ENCODE data around the gene FAM50B. TPM values are rescaled to one million over a fixed set of nuclear protein-coding genes. Genes with fewer than 3 reads are reported as not detected.

FAM50B gene
- total and polyA plus RNA-seq, 10 of the 15 experiments (the other 5 are each of a cell fraction or from before 2014, with no cell fraction given) = 0.58 to 10.2 (median 5.9) TPM

DNA sequence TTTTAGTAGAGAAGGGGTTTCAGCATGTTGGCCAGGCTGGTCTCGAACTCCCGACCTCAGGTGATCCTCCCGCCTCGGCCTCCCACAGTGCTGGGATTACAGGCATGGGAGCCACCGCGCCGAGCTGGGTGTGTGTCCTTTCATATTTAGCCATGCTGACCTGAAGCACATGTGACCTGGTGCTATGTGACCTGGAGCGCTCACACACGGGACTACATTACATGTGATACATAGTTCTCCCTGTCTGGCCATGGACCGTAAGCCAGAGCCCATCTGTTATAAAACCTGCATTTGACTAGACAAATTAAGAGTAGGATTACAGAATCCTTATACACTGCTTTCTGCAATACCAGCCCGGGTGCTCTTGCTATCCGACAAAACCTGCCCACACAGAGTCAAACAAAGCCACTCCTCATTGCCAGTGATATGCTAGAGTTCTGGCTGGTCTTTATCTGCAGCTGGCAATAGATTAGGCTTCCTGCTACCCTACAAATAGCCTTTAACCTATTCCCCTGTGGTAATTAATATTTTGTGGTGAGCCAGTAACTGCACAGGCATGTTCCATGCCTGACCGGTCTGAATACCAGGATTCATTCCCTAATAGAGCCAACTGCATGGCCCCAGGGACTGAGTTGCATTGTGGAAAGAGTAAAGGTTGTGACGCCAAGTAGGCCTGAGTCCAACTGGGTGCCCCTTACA lies 26.3 kb upstream of the FAM50B start:
- 70% methylated on average over 14 of the region's 14 CpGs for WGBS (ENCODE audit: insufficient coverage, insufficient replicate concordance, low lambda C conversion rate, missing lambda C conversion rate)
- Histone ChIP-seq H3K79me2 (ENCODE audit: control insufficient read depth, insufficient read depth, low read length) (no peaks in the 10 kb centered on the region), H3K36me3 (ENCODE audit: control insufficient read depth in 2 of 2, insufficient read depth in 2 of 2, low read length in 1 of 2) (no peaks in the 10 kb centered on the region), H3K9me3 (replicated peaks; ENCODE audit: control insufficient read depth, insufficient read depth, low read length) (no peaks in the 10 kb centered on the region), H2AFZ (ENCODE audit: control insufficient read depth, low read depth, low read length) (no peak overlapping the region), H3K9ac (ENCODE audit: control insufficient read depth, insufficient read depth, low read length) (no peak overlapping the region), H3K4me2 (ENCODE audit: control insufficient read depth, insufficient read depth) (no peak overlapping the region), H3K27me3 (replicated peaks in 1 of 2; ENCODE audit: control insufficient read depth in 2 of 2, insufficient read depth in 2 of 2, low read length in 1 of 2) (no peaks in the 10 kb centered on the region), H4K20me1 (ENCODE audit: control insufficient read depth, insufficient read depth) (no peaks in the 10 kb centered on the region), H3K27ac (ENCODE audit: control insufficient read depth, insufficient read depth) (no peak overlapping the region), H3K4me1 (ENCODE audit: control insufficient read depth, insufficient read depth, low read length) (no peaks in the 10 kb centered on the region), H3K4me3 (no peak overlapping the region)
- BruUV-seq (replicated peaks) = no TSS peak
- ChIA-PET SMC1A (ENCODE audit: uncharacterized antibody, unreplicated experiment) (no interaction called here), RAD21 (ENCODE audit: unreplicated experiment) (no interaction called here), POLR2A (interaction anchor here (0.6 kb wide), 1 partner anchor 10 kb away, joined by 3 read pairs; no protein-coding TSS in a partner anchor), CTCF (no interaction called here)
- ATAC-seq (no peak), DNase-seq (ENCODE audit: low read depth, low spot score) (no peak), FAIRE-seq (no peak)
- in situ Hi-C loops (cut with MboI) = no loop called here
- intact Hi-C loops (cut with micrococcal nuclease; ENCODE audit: unreplicated experiment) = no loop called here
- TF ChIP-seq SP1 (IDR thresholded peaks at IDR 0.05; ENCODE audit: low read depth, low read length) (no peak), RELA (IDR thresholded peaks at IDR 0.05; ENCODE audit: borderline replicate concordance, partially characterized antibody) (no peak), NR2F1 (conservative IDR thresholded peaks at IDR 0.05) (no peak), POU2F2 (IDR thresholded peaks at IDR 0.05; ENCODE audit: borderline replicate concordance, low read depth, low read length) (no peak), MYB (IDR thresholded peaks at IDR 0.05; ENCODE audit: borderline replicate concordance, low read depth, low read length) (no peak), PML (IDR thresholded peaks at IDR 0.05; ENCODE audit: low read length) (no peak), SRF (IDR thresholded peaks at IDR 0.05; ENCODE audit: low read depth in 2 of 2, low read length in 2 of 2) (no peak), ZNF24 (IDR thresholded peaks at IDR 0.05) (no peak), CBX3 (IDR thresholded peaks at IDR 0.05; ENCODE audit: borderline replicate concordance, low read depth) (no peak), ASH2L (IDR thresholded peaks at IDR 0.05; ENCODE audit: borderline replicate concordance, low read depth) (no peak), MTA2 (IDR thresholded peaks at IDR 0.05; ENCODE audit: low read depth) (no peak)
- TF ChIP-seq, protein P1, sequence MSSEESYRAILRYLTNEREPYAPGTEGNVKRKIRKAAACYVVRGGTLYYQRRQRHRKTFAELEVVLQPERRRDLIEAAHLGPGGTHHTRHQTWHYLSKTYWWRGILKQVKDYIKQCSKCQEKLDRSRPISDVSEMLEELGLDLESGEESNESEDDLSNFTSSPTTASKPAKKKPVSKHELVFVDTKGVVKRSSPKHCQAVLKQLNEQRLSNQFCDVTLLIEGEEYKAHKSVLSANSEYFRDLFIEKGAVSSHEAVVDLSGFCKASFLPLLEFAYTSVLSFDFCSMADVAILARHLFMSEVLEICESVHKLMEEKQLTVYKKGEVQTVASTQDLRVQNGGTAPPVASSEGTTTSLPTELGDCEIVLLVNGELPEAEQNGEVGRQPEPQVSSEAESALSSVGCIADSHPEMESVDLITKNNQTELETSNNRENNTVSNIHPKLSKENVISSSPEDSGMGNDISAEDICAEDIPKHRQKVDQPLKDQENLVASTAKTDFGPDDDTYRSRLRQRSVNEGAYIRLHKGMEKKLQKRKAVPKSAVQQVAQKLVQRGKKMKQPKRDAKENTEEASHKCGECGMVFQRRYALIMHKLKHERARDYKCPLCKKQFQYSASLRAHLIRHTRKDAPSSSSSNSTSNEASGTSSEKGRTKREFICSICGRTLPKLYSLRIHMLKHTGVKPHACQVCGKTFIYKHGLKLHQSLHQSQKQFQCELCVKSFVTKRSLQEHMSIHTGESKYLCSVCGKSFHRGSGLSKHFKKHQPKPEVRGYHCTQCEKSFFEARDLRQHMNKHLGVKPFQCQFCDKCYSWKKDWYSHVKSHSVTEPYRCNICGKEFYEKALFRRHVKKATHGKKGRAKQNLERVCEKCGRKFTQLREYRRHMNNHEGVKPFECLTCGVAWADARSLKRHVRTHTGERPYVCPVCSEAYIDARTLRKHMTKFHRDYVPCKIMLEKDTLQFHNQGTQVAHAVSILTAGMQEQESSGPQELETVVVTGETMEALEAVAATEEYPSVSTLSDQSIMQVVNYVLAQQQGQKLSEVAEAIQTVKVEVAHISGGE (CRISPR knock-in tag; IDR thresholded peaks at IDR 0.05) = no peak
- TF ChIP-seq, protein P2, sequence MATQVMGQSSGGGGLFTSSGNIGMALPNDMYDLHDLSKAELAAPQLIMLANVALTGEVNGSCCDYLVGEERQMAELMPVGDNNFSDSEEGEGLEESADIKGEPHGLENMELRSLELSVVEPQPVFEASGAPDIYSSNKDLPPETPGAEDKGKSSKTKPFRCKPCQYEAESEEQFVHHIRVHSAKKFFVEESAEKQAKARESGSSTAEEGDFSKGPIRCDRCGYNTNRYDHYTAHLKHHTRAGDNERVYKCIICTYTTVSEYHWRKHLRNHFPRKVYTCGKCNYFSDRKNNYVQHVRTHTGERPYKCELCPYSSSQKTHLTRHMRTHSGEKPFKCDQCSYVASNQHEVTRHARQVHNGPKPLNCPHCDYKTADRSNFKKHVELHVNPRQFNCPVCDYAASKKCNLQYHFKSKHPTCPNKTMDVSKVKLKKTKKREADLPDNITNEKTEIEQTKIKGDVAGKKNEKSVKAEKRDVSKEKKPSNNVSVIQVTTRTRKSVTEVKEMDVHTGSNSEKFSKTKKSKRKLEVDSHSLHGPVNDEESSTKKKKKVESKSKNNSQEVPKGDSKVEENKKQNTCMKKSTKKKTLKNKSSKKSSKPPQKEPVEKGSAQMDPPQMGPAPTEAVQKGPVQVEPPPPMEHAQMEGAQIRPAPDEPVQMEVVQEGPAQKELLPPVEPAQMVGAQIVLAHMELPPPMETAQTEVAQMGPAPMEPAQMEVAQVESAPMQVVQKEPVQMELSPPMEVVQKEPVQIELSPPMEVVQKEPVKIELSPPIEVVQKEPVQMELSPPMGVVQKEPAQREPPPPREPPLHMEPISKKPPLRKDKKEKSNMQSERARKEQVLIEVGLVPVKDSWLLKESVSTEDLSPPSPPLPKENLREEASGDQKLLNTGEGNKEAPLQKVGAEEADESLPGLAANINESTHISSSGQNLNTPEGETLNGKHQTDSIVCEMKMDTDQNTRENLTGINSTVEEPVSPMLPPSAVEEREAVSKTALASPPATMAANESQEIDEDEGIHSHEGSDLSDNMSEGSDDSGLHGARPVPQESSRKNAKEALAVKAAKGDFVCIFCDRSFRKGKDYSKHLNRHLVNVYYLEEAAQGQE (IDR thresholded peaks at IDR 0.05; ENCODE audit: low read depth, low read length) = no peak
- TF ChIP-seq, protein P3, sequence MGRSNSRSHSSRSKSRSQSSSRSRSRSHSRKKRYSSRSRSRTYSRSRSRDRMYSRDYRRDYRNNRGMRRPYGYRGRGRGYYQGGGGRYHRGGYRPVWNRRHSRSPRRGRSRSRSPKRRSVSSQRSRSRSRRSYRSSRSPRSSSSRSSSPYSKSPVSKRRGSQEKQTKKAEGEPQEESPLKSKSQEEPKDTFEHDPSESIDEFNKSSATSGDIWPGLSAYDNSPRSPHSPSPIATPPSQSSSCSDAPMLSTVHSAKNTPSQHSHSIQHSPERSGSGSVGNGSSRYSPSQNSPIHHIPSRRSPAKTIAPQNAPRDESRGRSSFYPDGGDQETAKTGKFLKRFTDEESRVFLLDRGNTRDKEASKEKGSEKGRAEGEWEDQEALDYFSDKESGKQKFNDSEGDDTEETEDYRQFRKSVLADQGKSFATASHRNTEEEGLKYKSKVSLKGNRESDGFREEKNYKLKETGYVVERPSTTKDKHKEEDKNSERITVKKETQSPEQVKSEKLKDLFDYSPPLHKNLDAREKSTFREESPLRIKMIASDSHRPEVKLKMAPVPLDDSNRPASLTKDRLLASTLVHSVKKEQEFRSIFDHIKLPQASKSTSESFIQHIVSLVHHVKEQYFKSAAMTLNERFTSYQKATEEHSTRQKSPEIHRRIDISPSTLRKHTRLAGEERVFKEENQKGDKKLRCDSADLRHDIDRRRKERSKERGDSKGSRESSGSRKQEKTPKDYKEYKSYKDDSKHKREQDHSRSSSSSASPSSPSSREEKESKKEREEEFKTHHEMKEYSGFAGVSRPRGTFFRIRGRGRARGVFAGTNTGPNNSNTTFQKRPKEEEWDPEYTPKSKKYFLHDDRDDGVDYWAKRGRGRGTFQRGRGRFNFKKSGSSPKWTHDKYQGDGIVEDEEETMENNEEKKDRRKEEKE (IDR thresholded peaks at IDR 0.05) = no peak

Data from GM12878 (cell line).